Breast epithelium (tissue), 4 donors: Measurements from ENCODE around the gene UCP2. TPM values are rescaled to one million over a fixed set of nuclear protein-coding genes. Genes with fewer than 3 reads are reported as not detected.

Experiments
- DNase-seq, 2 donors: peaks; one replicate each; pipeline ENCODE4 v3.0.0-alpha.2; 2019; ENCODE audit warnings: low spot score in 2 of 2
- H3K27ac ChIP-seq, 2 donors: fragments of 200-600 bp; sonication (generic) in 1 of 2; one replicate each; pipeline ENCODE4 v1.5.1; 2016 to 2019; ENCODE audit warnings: mild to moderate bottlenecking in 1 of 2
- H3K27me3 ChIP-seq, 2 donors: fragments of 200-600 bp; sonication (generic) in 1 of 2; one replicate each; pipeline versions ENCODE4 v1.5.1 to v1.6.0; 2017 to 2019; ENCODE audit warnings: control low read depth in 1 of 2, mild to moderate bottlenecking in 1 of 2
- H3K36me3 ChIP-seq: fragments of 200-600 bp; one replicate; pipeline ENCODE4 v1.5.1; 2019
- H3K4me1 ChIP-seq, 2 donors: fragments of 200-600 bp; sonication (generic); one replicate each; pipeline ENCODE4 v1.5.1; 2016 to 2019; ENCODE audit warnings: control low read depth in 1 of 2
- H3K4me3 ChIP-seq, 3 donors: fragments of 200-600 bp; sonication (generic); 1 replicate in 2 of 3; 2 replicates in 1 of 3; pipeline ENCODE4 v1.5.1; 2016 to 2019; ENCODE audit warnings: mild to moderate bottlenecking in 3 of 3, moderate library complexity in 2 of 3
- H3K9me3 ChIP-seq, 2 donors: fragments of 200-600 bp; sonication (generic) in 1 of 2; one replicate each; pipeline ENCODE4 v1.5.1; 2016 to 2019; ENCODE audit warnings: control low read depth in 1 of 2
- POLR2A ChIP-seq: fragments of 450-650 bp; IDR thresholded peaks from one replicate; pipeline ENCODE4 v1.6.1; 2016; ENCODE audit warnings: antibody characterized with exemption, mild to moderate bottlenecking, moderate library complexity
- POLR2AphosphoS5 ChIP-seq, 3 donors: sonication (generic); formaldehyde crosslinking; IDR thresholded peaks; one replicate each; pipeline ENCODE4 v1.6.1; 2017; ENCODE audit warnings: antibody characterized with exemption in 3 of 3
- intact Hi-C: fragments of 100-400 bp; cut with DNase I; formaldehyde crosslinking; loops from one replicate; pipeline ENCODE4 v1.15.1; 2023; ENCODE audit warnings: low total_unique reads
- total RNA-seq, 3 donors: library from RNA; depleted of rRNA; stranded (reverse); fragments of >200 nt; gene quantifications; one replicate each; pipeline ENCODE4 v1.1.0, GENCODE V29; 2016
- TF ChIP-seq, protein P1 (sequence below), 3 donors: fragments of 450-650 bp; IDR thresholded peaks; one replicate each; pipeline ENCODE4 v1.5.1; 2016 to 2017; ENCODE audit warnings: antibody characterized with exemption in 3 of 3, mild to moderate bottlenecking in 3 of 3, moderate library complexity in 3 of 3

The UCP2 gene
- total RNA-seq, 3 donors from 2014 or later, result 28.2 to 82.4 (median 45.2) TPM

DNA sequence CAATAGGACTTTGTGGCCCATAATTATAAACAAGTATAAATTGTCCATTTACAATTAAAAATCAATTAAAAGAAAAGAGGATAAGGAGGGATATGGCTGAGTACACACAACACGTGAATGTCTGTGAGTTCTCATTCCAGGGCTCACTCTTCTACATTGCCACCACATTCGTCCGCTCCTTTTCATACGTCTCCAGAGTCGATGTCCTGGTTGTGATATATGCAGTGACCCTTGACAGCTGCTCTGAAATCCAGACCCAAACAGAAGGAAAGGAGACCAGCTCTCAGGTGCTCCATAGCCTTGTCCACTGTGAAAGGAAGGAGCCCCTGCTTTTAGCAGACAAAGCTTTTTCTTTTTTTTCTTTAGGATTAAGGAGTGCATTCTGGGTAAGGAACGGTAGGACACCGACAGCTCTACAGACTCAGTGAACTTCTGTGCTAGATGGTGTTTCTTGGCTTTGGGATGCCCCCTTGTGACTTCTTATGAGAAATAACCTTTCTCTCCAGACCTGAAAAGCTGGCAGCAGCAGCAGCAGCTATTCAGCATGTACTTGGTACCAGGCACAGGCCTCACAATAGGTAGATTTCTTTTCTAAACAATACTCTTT, 51.5 kb downstream of the UCP2 start:
- Histone ChIP-seq H3K27ac (no peak overlapping the region), H3K4me3 (no peak overlapping the region), H3K36me3 (peaks cover 5% of the 10 kb centered on the region), H3K27me3 (no peaks in the 10 kb centered on the region), H3K9me3 (no peaks in the 10 kb centered on the region), H3K4me1 (no peaks in the 10 kb centered on the region)
- no peak for DNase-seq
- TF ChIP-seq POLR2A (no peak), POLR2AphosphoS5 (IDR thresholded peaks at IDR 0.05) (no peak)
- TF ChIP-seq, protein P1, sequence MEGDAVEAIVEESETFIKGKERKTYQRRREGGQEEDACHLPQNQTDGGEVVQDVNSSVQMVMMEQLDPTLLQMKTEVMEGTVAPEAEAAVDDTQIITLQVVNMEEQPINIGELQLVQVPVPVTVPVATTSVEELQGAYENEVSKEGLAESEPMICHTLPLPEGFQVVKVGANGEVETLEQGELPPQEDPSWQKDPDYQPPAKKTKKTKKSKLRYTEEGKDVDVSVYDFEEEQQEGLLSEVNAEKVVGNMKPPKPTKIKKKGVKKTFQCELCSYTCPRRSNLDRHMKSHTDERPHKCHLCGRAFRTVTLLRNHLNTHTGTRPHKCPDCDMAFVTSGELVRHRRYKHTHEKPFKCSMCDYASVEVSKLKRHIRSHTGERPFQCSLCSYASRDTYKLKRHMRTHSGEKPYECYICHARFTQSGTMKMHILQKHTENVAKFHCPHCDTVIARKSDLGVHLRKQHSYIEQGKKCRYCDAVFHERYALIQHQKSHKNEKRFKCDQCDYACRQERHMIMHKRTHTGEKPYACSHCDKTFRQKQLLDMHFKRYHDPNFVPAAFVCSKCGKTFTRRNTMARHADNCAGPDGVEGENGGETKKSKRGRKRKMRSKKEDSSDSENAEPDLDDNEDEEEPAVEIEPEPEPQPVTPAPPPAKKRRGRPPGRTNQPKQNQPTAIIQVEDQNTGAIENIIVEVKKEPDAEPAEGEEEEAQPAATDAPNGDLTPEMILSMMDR (IDR thresholded peaks at IDR 0.05), result peak in 1 of 3 donors; percentile 23
- intact Hi-C loops, result no loop called here

GRCh38 chr11:73929388-73929787, 53.3 kb downstream of the UCP2 start:
- TF ChIP-seq, protein P1 (IDR thresholded peaks at IDR 0.05), result no peak
- TF ChIP-seq POLR2AphosphoS5 (IDR thresholded peaks at IDR 0.05) (no peak), POLR2A (no peak)
- Histone ChIP-seq H3K4me3 (no peak overlapping the region), H3K9me3 (no peaks in the 10 kb centered on the region), H3K27ac (no peak overlapping the region), H3K4me1 (no peaks in the 10 kb centered on the region), H3K27me3 (no peaks in the 10 kb centered on the region), H3K36me3 (peaks cover 5% of the 10 kb centered on the region)
- intact Hi-C loops, result no loop called here
- no peak for DNase-seq

Other genes with a start within 250 kb of the UCP2 start
- 100 to 1,000 TPM in 2 of 3 donors, 10 to 100 TPM in 1; 79.6 to 119 (median 102) TPM for gene RAB6A, start 221.8 kb downstream of the UCP2 start, total RNA-seq
- 10 to 100 TPM in 2 of 3 donors, 1 to 10 TPM in 1; 6.9 to 28.2 (median 15.7) TPM for gene MRPL48, start 195.0 kb downstream of the UCP2 start, total RNA-seq
- gene COA4, start 106.0 kb downstream of the UCP2 start, total RNA-seq, result 10 to 100 TPM; 58.9 to 76.7 (median 74.2) TPM
- gene PAAF1, start 105.8 kb downstream of the UCP2 start, total RNA-seq, result 10 to 100 TPM in 1 of 3 donors, 1 to 10 TPM in 2; 8.5 to 19.0 (median 9.5) TPM
- gene DNAJB13, start 31.8 kb downstream of the UCP2 start, total RNA-seq, result not detected
- gene UCP3, start 26.2 kb upstream of the UCP2 start, total RNA-seq, result 1 to 10 TPM; 1.6 to 5.9 (median 1.8) TPM
- 10 to 100 TPM; 17.4 to 44.5 (median 37.4) TPM for gene C2CD3, start 188.2 kb upstream of the UCP2 start, total RNA-seq
- gene PPME1, start 188.4 kb upstream of the UCP2 start, total RNA-seq, result 10 to 100 TPM; 16.8 to 27.7 (median 25.2) TPM